CD4-positive, alpha-beta T cell treated with Interleukin-6 at 100 ng/mL for 8 hours (primary cell): ENCODE measurements around the gene TRPM2.

ENCODE experiments used
- DNase-seq: peaks from one replicate; pipeline ENCODE4 v3.0.0-alpha.2; 2020; ENCODE audit warnings: mixed read lengths, low spot score

Gene TRPM2

GRCh38 chr21:44322621-44323325 lies 30.6 kb upstream of the TRPM2 start:
- DNase-seq = no peak

GRCh38 chr21:44323591-44323990 lies 29.8 kb upstream of the TRPM2 start:
- DNase-seq = no peak

- DNase-seq = no peak
Observed at GRCh38 chr21:44324106-44324853, 29.1 kb upstream of the TRPM2 start.

GRCh38 chr21:44324854-44325107 lies 28.6 kb upstream of the TRPM2 start:
- DNase-seq = no peak

GRCh38 chr21:44325386-44326271 lies 27.8 kb upstream of the TRPM2 start:
- no peak for DNase-seq

GRCh38 chr21:44326272-44326647 lies 27.2 kb upstream of the TRPM2 start:
- DNase-seq = no peak

- no peak for DNase-seq
Observed at GRCh38 chr21:44326716-44327602, 26.5 kb upstream of the TRPM2 start.

GRCh38 chr21:44327603-44327974 lies 25.8 kb upstream of the TRPM2 start:
- no peak for DNase-seq

- no peak for DNase-seq
Observed at GRCh38 chr21:44328242-44328895, 25.1 kb upstream of the TRPM2 start.

- no peak for DNase-seq
Observed at GRCh38 chr21:44329086-44329889, 24.1 kb upstream of the TRPM2 start.

- no peak for DNase-seq
Observed at GRCh38 chr21:44329971-44330681, 23.3 kb upstream of the TRPM2 start.

- DNase-seq = no peak
Observed at GRCh38 chr21:44330698-44331097, 22.7 kb upstream of the TRPM2 start.

- DNase-seq = no peak
Observed at GRCh38 chr21:44331209-44331608, 22.2 kb upstream of the TRPM2 start.

- DNase-seq = no peak
Observed at GRCh38 chr21:44331650-44332307, 21.6 kb upstream of the TRPM2 start.

- DNase-seq = no peak
Observed at GRCh38 chr21:44332383-44332782, 21.0 kb upstream of the TRPM2 start.

GRCh38 chr21:44332965-44333364 lies 20.5 kb upstream of the TRPM2 start:
- no peak for DNase-seq

GRCh38 chr21:44333509-44334328 lies 19.7 kb upstream of the TRPM2 start:
- DNase-seq = no peak

- no peak for DNase-seq
Observed at GRCh38 chr21:44334329-44335030, 18.9 kb upstream of the TRPM2 start.
